Adrenal gland (tissue), 12 donors: ENCODE results near the gene HMGA1. TPM values are rescaled to one million over a fixed set of nuclear protein-coding genes. Genes with fewer than 3 reads are reported as not detected.
A peak's percentile ranks its signal among the peaks of the same experiment; 100 is the strongest.
"Not testable (repeated sequence)": the region's sequence is repeated elsewhere in the genome, so short reads cannot be mapped to it uniquely, and the experiment has no call there.

ENCODE experiments used
- DNase-seq, 7 donors: peaks; one replicate each; pipeline ENCODE4 v3.0.0-alpha.2; 2019 to 2020
- H3K27ac ChIP-seq, 5 donors: fragments of 200-600 bp; sonication (generic) in 4 of 5; 1 replicate in 3 of 5; 2 replicates in 2 of 5; pipeline versions ENCODE4 v1.5.1 to v1.8.0; 2016 to 2020; ENCODE audit warnings: mild to moderate bottlenecking in 1 of 5
- H3K27me3 ChIP-seq: fragments of 200-600 bp; 2 replicates; pipeline ENCODE4 v1.8.0; 2021
- H3K36me3 ChIP-seq, 2 donors: fragments of 200-600 bp; replicated peaks in 1 of 2; 1 replicate in 1 of 2; 2 replicates in 1 of 2; pipeline versions ENCODE4 v1.5.1 to v1.8.0; 2018 to 2022
- H3K4me1 ChIP-seq, 2 donors: fragments of 200-600 bp; replicated peaks in 1 of 2; 1 replicate in 1 of 2; 2 replicates in 1 of 2; pipeline versions ENCODE4 v1.5.1 to v1.8.0; 2018 to 2021
- H3K4me3 ChIP-seq, 4 donors: fragments of 200-600 bp; sonication (generic) in 3 of 4; one replicate each; pipeline ENCODE4 v1.5.1; 2016 to 2018
- H3K9me3 ChIP-seq, 3 donors: fragments of 200-600 bp; sonication (generic) in 1 of 3; replicated peaks in 1 of 3; 1 replicate in 2 of 3; 2 replicates in 1 of 3; pipeline versions ENCODE4 v1.5.1 to v1.8.0; 2016 to 2021
- CTCF ChIP-seq, 6 experiments: fragments of 450-650 bp in 4 of 6; fragments of 200-600 bp in 2 of 6; sonication (generic) in 1 of 6; IDR thresholded peaks; 1 replicate in 5 of 6; 2 replicates in 1 of 6; pipeline versions ENCODE4 v1.5.1 to v1.8.0; 2016 to 2021; ENCODE audit warnings: antibody characterized with exemption in 6 of 6, mild to moderate bottlenecking in 2 of 6, moderate library complexity in 1 of 6
- POLR2A ChIP-seq, 2 donors: fragments of 450-650 bp; IDR thresholded peaks; one replicate each; pipeline ENCODE4 v1.6.1; 2017; ENCODE audit warnings: antibody characterized with exemption in 2 of 2, mild to moderate bottlenecking in 2 of 2, moderate library complexity in 1 of 2
- WGBS, 4 donors: extraction: QIAGEN DNeasy Blood & Tissue Kit in 2 of 4; methylation state at CpG; one replicate each; pipeline versions ENCODE4 v1.1.5 to v1.1.7; 2013 to 2017; 5-methylcytosine and 5-hydroxymethylcytosine counted together
- intact Hi-C, 2 donors: fragments of 100-400 bp; cut with DNase I; formaldehyde crosslinking; loops; one replicate each; pipeline versions ENCODE4 v1.14.1 to v1.15.0; 2022 to 2023
- polyA plus RNA-seq, 3 donors: library from polyadenylated mRNA; stranded (reverse); fragments of 200-250 nt in 2 of 3; fragments of 350-450 nt in 1 of 3; fragmentation: Illumina TruSeq in 1 of 3; extraction: RNeasy Lipid Tissue Mini Kit (QIAGEN cat#74804) in 1 of 3; gene quantifications; one replicate each; pipeline ENCODE4 v1.2.3, GENCODE V29; 2013 to 2014
- total RNA-seq, 9 donors: library from RNA; depleted of rRNA in 4 of 9; stranded (reverse); fragments of >200 nt in 4 of 9; fragments of 120-200 nt in 1 of 9; fragmentation: NEBNext Ultra II Directional in 1 of 9; extraction: Animal tissue kit (Norgen Biotek cat#: 25700) in 1 of 9; gene quantifications; one replicate each; pipeline versions ENCODE4 v1.1.0 to v1.2.4, GENCODE V29; 2013 to 2023
- donor health status: healthy with polysubstance abuse.
- donor health status: Bipolar disorder and iron deficiency.
- donor health status: DM: yes; HTN: yes; CAD: no.
- donor health status: DM: no; HTN: no; CAD: no.
- donor health status: DM: no; HTN: no; CAD: no.
- donor health status: DM: yes; HTN: yes; CAD: no.

HMGA1 gene
- total and polyA plus RNA-seq, 12 donors: 3.6 to 27.0 (median 11.8) TPM

- 0 to 1% (median 0%) methylated on average over 3 to 79 of the region's 79 CpGs for WGBS, 4 donors
Observed at GRCh38 chr6:34248727-34249468, 12.2 kb downstream of the HMGA1 start, which contains the start of gene SMIM29. Gene SMIM29 (minus strand): TSS chr6:34249006. CDS start chr6:34247791, 1,215 bp downstream.

GRCh38 chr6:34249469-34250261 lies 13.0 kb downstream of the HMGA1 start:
- TF ChIP-seq CTCF (IDR thresholded peaks at IDR 0.05) (no peak), POLR2A (IDR thresholded peaks at IDR 0.05) (no peak)
- H3K4me3 ChIP-seq: peak overlapping the region in 3 of 4 donors; percentile 22 to 60 (median 52)
- H3K4me1 ChIP-seq: peaks cover 8 to 16% of the 10 kb centered on the region in 2 donors
- H3K9me3 ChIP-seq: no peaks in the 10 kb centered on the region
- H3K27me3 ChIP-seq: no peaks in the 10 kb centered on the region
- intact Hi-C loops: loop anchor here in 1 of 2 donors (5.0 kb wide), 1 partner anchor 168 kb away; no protein-coding TSS in a partner anchor
- DNase-seq: peak in 2 of 7 donors; percentile 11 to 75
- WGBS, 4 donors: 40 to 50% (median 43%) methylated on average over 16 to 18 of the region's 18 CpGs
- no peaks in the 10 kb centered on the region for H3K36me3 ChIP-seq
- peak overlapping the region in 4 of 5 donors; percentile 80 to 90 (median 84) for H3K27ac ChIP-seq

More at GRCh38 chr6:34248727-34249468, 12.2 kb downstream of the HMGA1 start, which contains the start of gene SMIM29:
- Histone ChIP-seq H3K27ac (peak within 1 kb of the TSS; percentile 28 to 90 (median 83)), H3K4me1 (peaks cover 16 to 23% of the 10 kb centered on the region in 2 donors), H3K9me3 (no peaks in the 10 kb centered on the region), H3K36me3 (no peaks in the 10 kb centered on the region), H3K4me3 (peak within 1 kb of the TSS; percentile 22 to 83 (median 68)), H3K27me3 (no peaks in the 10 kb centered on the region)
- peak; percentile 97 to 98 (median 97) for DNase-seq
- peak; percentile 71 to 98 (median 90) for TF ChIP-seq CTCF (IDR thresholded peaks at IDR 0.05)
- TF ChIP-seq POLR2A (IDR thresholded peaks at IDR 0.05): peak; percentile 60 to 87
- intact Hi-C loops: loop anchor here in 1 of 2 donors (5.0 kb wide), 1 partner anchor 168 kb away; no protein-coding TSS in a partner anchor

GRCh38 chr6:34252395-34252794 lies 15.7 kb downstream of the HMGA1 start:
- peaks cover 6 to 12% of the 10 kb centered on the region in 2 donors for H3K4me1 ChIP-seq
- H3K9me3 ChIP-seq, intact Hi-C loops, H3K27me3 ChIP-seq, DNase-seq, H3K4me3 ChIP-seq, H3K36me3 ChIP-seq, H3K27ac ChIP-seq: not testable (repeated sequence)
- WGBS, 4 donors: 60 to 70% (median 63%) methylated on average over 2 of the region's 2 CpGs

GRCh38 chr6:34259529-34260069 lies 22.9 kb downstream of the HMGA1 start:
- intact Hi-C loops: no loop called here
- Histone ChIP-seq H3K4me3 (no peak overlapping the region), H3K27ac (no peak overlapping the region), H3K27me3 (no peaks in the 10 kb centered on the region), H3K36me3 (no peaks in the 10 kb centered on the region), H3K4me1 (no peaks in the 10 kb centered on the region), H3K9me3 (no peaks in the 10 kb centered on the region)
- DNase-seq: peak in 1 of 7 donors; percentile 9
- WGBS, 4 donors: 86 to 90% (median 88%) methylated on average over 6 of the region's 6 CpGs
- TF ChIP-seq CTCF (IDR thresholded peaks at IDR 0.05): no peak
- TF ChIP-seq POLR2A (IDR thresholded peaks at IDR 0.05): no peak
